ENCODE results near the gene IFT122. TPM values are rescaled to one million over a fixed set of nuclear protein-coding genes. Genes with fewer than 3 reads are reported as not detected.
"Not testable (repeated sequence)": the region's sequence is repeated elsewhere in the genome, so short reads cannot be mapped to it uniquely, and the experiment has no call there.

The IFT122 gene
- polyA plus RNA-seq, 6 donors from 2014 or later, result 4.4 to 9.7 (median 5.1) TPM; not detected in 1

DNA sequence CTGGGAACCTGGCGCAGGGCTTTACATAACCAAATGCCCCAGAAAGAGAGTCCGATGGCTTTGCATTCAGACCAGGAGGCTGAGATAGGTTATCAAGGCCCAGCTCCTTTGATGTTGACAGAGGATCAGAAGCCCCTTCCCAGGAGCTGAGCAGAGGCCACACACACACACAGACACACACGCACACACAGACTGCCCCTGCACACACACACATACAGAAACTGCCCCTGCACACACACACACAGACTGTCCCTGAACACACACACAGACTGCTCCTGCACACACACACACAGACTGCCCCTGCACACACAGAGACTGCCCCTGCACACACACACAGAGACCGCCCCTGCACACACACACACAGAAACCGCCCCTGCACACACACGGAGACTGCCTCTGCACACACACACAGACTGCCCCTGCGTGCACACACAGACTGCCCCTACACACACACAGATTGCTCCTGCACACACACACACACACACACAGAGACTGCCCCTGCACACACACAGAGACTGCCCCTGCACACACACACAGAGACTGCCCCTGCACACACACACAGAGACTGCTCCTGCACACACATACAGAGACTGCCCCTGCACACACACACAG is 75.9 kb downstream of the IFT122 start:
- not testable (repeated sequence) for ATAC-seq (ENCODE audit: low read depth in 2 of 2); DNase-seq; H3K9me3 Mint-ChIP-seq; H3K4me3 Mint-ChIP-seq; H3K27me3 Mint-ChIP-seq; H3K27ac Mint-ChIP-seq; H3K4me1 Mint-ChIP-seq
- H3K36me3 Mint-ChIP-seq, result peaks cover 9 to 16% of the 10 kb centered on the region in 2 donors

GRCh38 chr3:129517516-129517915 is 77.5 kb downstream of the IFT122 start:
- Mint-ChIP-seq H3K27ac (no peak overlapping the region), H3K4me1 (no peaks in the 10 kb centered on the region), H3K9me3 (no peaks in the 10 kb centered on the region)

DNA sequence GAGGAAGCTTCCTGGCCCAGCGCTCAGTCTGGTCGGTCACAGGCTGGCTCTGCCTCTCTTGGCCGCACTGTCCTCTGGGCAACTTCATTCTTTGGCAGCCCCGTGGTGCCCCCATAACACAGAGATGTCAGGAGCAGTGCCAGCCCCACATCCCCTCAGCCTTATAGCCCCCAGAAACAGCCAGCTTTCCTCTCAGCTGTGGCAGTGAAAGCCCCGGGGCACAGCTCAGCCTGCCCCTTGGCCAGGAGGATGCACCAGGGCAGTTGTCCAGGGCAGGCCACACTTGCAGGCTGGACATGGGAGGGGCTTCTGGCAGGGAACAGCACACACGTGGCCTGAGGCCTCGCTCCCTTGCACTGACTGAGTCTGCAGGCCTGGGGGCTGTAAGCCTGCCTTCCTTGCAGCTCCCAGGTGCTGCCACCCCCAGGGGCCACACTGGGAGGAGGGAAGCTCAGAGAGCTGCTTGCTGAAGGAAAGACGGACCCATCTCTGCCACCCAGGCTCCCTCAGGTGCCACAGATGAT is 78.1 kb downstream of the IFT122 start:
- Mint-ChIP-seq H3K9me3 (no peaks in the 10 kb centered on the region), H3K36me3 (peaks cover 6 to 9% of the 10 kb centered on the region in 2 donors), H3K27me3 (no peaks in the 10 kb centered on the region), H3K27ac (no peak overlapping the region), H3K4me3 (no peak overlapping the region), H3K4me1 (peaks cover 0 to under 1% (median 0%) of the 10 kb centered on the region in 3 donors)
- ATAC-seq (ENCODE audit: low read depth in 2 of 2) (no peak), DNase-seq (no peak)

More at GRCh38 chr3:129517516-129517915, 77.5 kb downstream of the IFT122 start:
- ATAC-seq (ENCODE audit: low read depth in 2 of 2), result no peak
- Mint-ChIP-seq H3K27me3 (no peaks in the 10 kb centered on the region), H3K4me3 (no peak overlapping the region), H3K36me3 (peaks cover 6 to 9% of the 10 kb centered on the region in 2 donors)
- DNase-seq, result no peak

DNA sequence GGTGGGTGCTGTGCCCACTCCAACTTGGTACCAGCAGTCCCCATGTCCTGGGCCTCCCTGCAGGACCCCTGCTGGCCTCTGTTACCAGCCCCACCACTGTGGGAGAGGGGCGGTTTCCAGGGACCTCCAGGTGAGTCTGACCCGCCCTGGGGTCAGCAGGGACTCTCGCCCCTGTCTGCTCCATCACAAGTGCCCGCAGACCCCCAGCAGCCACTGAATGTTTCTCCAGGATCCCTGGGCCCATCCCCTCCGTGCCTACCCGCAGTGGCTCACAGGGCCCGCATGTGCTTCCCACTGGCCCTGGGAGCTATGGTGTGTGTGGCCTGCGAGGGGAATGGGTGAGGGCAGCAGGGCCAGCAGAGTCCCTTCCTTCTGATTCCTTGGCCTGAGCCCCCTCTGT is 78.6 kb downstream of the IFT122 start:
- no peak overlapping the region for H3K4me3 Mint-ChIP-seq
- H3K27ac Mint-ChIP-seq, result peak overlapping the region in 2 of 6 donors; percentile 62 to 64
- no peaks in the 10 kb centered on the region for H3K27me3 Mint-ChIP-seq
- H3K9me3 Mint-ChIP-seq, result no peaks in the 10 kb centered on the region
- H3K4me1 Mint-ChIP-seq, result peaks cover 0 to 4% (median 0%) of the 10 kb centered on the region in 3 donors
- DNase-seq (no peak), ATAC-seq (ENCODE audit: low read depth in 2 of 2) (no peak)
- peaks cover 6 to 9% of the 10 kb centered on the region in 2 donors for H3K36me3 Mint-ChIP-seq

DNA sequence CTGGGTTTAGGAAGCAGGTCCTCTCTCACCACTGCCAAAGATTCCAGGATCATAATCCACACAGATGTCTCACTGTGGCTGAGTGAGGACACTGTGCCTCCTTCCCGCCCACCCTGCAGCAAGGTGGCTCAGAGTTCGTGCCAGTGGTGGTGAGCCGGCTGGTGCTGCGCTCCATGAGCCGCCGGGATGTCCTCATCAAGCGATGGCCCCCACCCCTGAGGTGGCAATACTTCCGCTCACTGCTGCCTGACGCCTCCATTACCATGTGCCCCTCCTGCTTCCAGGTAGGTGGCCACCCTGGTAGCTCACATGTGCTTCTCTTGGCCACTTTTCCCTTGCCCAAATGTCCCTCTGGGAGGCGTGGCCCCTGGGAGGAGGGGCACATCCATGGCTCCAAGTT is 79.4 kb downstream of the IFT122 start:
- Mint-ChIP-seq H3K27me3 (no peaks in the 10 kb centered on the region), H3K9me3 (no peaks in the 10 kb centered on the region), H3K4me1 (peaks cover 0 to 4% (median 0%) of the 10 kb centered on the region in 3 donors), H3K4me3 (no peak overlapping the region), H3K36me3 (peaks cover 6 to 9% of the 10 kb centered on the region in 2 donors), H3K27ac (no peak overlapping the region)
- ATAC-seq (ENCODE audit: low read depth in 2 of 2), result no peak
- DNase-seq, result no peak

GRCh38 chr3:129519896-129520715 is 80.1 kb downstream of the IFT122 start:
- no peak overlapping the region for H3K4me3 Mint-ChIP-seq
- DNase-seq, result no peak
- no peak for ATAC-seq (ENCODE audit: low read depth in 2 of 2)
- H3K27me3 Mint-ChIP-seq, result no peaks in the 10 kb centered on the region
- H3K9me3 Mint-ChIP-seq, result no peaks in the 10 kb centered on the region
- H3K4me1 Mint-ChIP-seq, result peaks cover 0 to 4% (median 1%) of the 10 kb centered on the region in 3 donors
- H3K27ac Mint-ChIP-seq, result no peak overlapping the region
- H3K36me3 Mint-ChIP-seq, result peaks cover 6 to 9% of the 10 kb centered on the region in 2 donors

- ATAC-seq (ENCODE audit: low read depth in 2 of 2) (no peak), DNase-seq (no peak)
- Mint-ChIP-seq H3K9me3 (no peaks in the 10 kb centered on the region), H3K36me3 (peaks cover 4 to 9% of the 10 kb centered on the region in 2 donors), H3K4me3 (no peak overlapping the region), H3K27ac (no peak overlapping the region), H3K4me1 (peaks cover 0 to 10% (median 5%) of the 10 kb centered on the region in 3 donors), H3K27me3 (no peaks in the 10 kb centered on the region)
Measured at GRCh38 chr3:129520960-129521359, 80.9 kb downstream of the IFT122 start.

- no peak for ATAC-seq (ENCODE audit: low read depth in 2 of 2)
- peak overlapping the region in 1 of 6 donors; percentile 49 for H3K27ac Mint-ChIP-seq
- H3K9me3 Mint-ChIP-seq, result no peaks in the 10 kb centered on the region
- H3K4me1 Mint-ChIP-seq, result peaks cover 6 to 16% (median 9%) of the 10 kb centered on the region in 3 donors
- DNase-seq, result no peak
- no peaks in the 10 kb centered on the region for H3K27me3 Mint-ChIP-seq
- peaks cover 0 to 9% of the 10 kb centered on the region in 2 donors for H3K36me3 Mint-ChIP-seq
- H3K4me3 Mint-ChIP-seq, result no peak overlapping the region
Measured at GRCh38 chr3:129521611-129522010, 81.6 kb downstream of the IFT122 start.

DNA sequence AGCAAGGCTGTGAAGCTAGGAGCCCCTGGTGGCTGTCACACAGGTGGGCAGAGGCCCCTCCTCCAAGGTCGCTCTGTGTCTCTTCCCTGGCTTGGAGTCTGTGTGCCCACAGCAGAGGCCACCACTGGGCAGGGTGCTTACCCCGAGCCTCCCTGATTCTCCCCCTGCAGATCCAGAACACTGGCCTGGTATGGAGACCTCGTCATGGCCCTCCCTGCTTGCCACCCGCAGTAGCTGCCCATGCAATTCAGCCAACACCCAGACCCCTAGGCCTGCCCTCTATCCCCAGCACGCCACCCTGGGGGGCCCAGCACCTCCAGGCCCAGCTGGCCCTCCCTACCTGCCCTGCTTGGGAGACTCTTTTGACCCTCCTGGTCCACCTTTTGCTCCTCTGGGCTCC is 82.9 kb downstream of the IFT122 start:
- Mint-ChIP-seq H3K27me3 (no peaks in the 10 kb centered on the region), H3K27ac (peak overlapping the region in 1 of 6 donors; percentile 39), H3K4me1 (peaks cover 14 to 21% (median 19%) of the 10 kb centered on the region in 3 donors), H3K9me3 (no peaks in the 10 kb centered on the region), H3K4me3 (no peak overlapping the region), H3K36me3 (no peaks in the 10 kb centered on the region)
- no peak for ATAC-seq (ENCODE audit: low read depth in 2 of 2)
- no peak for DNase-seq

GRCh38 chr3:129524081-129524480 is 84.1 kb downstream of the IFT122 start:
- Mint-ChIP-seq H3K36me3 (no peaks in the 10 kb centered on the region), H3K4me1 (peaks cover 14 to 21% (median 20%) of the 10 kb centered on the region in 3 donors), H3K27me3 (no peaks in the 10 kb centered on the region), H3K27ac (peak overlapping the region in 1 of 6 donors; percentile 10), H3K4me3 (no peak overlapping the region), H3K9me3 (no peaks in the 10 kb centered on the region)
- no peak for ATAC-seq (ENCODE audit: low read depth in 2 of 2)
- DNase-seq, result no peak

DNA sequence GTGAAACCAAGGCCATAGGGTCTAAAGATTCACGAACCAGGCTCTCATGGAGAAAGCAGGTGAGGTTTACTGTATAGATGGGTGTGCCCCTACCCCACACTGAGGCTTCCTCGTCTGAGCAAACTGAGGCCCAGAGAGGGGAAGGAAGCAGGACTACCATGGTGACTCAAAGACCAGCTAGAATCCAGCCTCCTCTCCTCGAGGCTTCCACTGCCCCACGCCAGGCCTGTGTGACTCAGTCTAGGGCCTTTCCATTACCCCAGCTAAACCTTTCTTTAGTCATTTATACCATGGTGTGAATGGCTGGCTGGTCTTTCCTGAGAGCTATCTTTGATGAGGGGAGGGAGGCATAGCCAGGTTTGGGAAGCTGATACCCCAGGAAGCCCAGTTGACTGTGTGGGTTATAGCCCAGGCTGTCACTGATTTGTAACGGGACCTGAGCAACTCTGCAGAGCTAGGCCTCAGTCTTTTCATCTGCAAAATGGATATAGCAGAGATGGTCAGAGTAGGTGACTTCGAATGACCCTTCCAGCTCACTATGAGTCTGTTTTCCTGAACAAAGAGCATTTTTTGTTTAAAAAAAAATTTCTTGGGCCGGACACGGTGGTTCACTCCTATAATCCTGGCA is 85.4 kb downstream of the IFT122 start:
- Mint-ChIP-seq H3K4me3 (peak overlapping the region in 1 of 8 donors; percentile 29), H3K4me1 (peaks cover 14 to 21% (median 20%) of the 10 kb centered on the region in 3 donors), H3K9me3 (no peaks in the 10 kb centered on the region), H3K36me3 (no peaks in the 10 kb centered on the region), H3K27ac (peak overlapping the region; percentile 61 to 92 (median 71)), H3K27me3 (no peaks in the 10 kb centered on the region)
- DNase-seq (no peak), ATAC-seq (ENCODE audit: low read depth in 2 of 2) (no peak)

- DNase-seq (peak; percentile 73), ATAC-seq (ENCODE audit: low read depth in 2 of 2) (peak; percentile 100)
- Mint-ChIP-seq H3K27ac (peak overlapping the region; percentile 62 to 92 (median 80)), H3K4me1 (peaks cover 14 to 21% (median 20%) of the 10 kb centered on the region in 3 donors), H3K27me3 (no peaks in the 10 kb centered on the region), H3K36me3 (no peaks in the 10 kb centered on the region), H3K9me3 (no peaks in the 10 kb centered on the region), H3K4me3 (no peak overlapping the region)
Measured at GRCh38 chr3:129526121-129526900, 86.3 kb downstream of the IFT122 start.

- peaks cover 0 to 6% (median 0%) of the 10 kb centered on the region in 3 donors for H3K27me3 Mint-ChIP-seq
- peak overlapping the region in 1 of 8 donors; percentile 25 for H3K4me3 Mint-ChIP-seq
- ATAC-seq (ENCODE audit: low read depth in 2 of 2) (no peak), DNase-seq (no peak)
- no peaks in the 10 kb centered on the region for H3K36me3 Mint-ChIP-seq
- H3K9me3 Mint-ChIP-seq, result no peaks in the 10 kb centered on the region
- H3K4me1 Mint-ChIP-seq, result peaks cover 14 to 21% (median 20%) of the 10 kb centered on the region in 3 donors
- H3K27ac Mint-ChIP-seq, result peak overlapping the region in 1 of 6 donors; percentile 86
Measured at GRCh38 chr3:129527262-129527661, 87.2 kb downstream of the IFT122 start.
